HG03521 (cell line): ENCODE data around the gene FREM2.

Source experiments
- ATAC-seq: cut with Tn5 transposase; IDR thresholded peaks from one replicate; pipeline ENCODE4 v1.9.1; 2021; ENCODE audit warnings: mild to moderate bottlenecking, moderate library complexity; ENCODE audit not compliant: unreplicated experiment

Gene FREM2

GRCh38 chr13:38686577-38687245 lies at the start of gene FREM2:
Gene FREM2, plus strand, starts transcription at chr13:38687077. Its CDS starts 268 bp downstream, at chr13:38687345.
- no peak for ATAC-seq

GRCh38 chr13:38637576-38637975 lies 49.3 kb upstream of the FREM2 start:
- ATAC-seq, result no peak

GRCh38 chr13:38641164-38641948 lies 45.5 kb upstream of the FREM2 start:
- ATAC-seq, result no peak

GRCh38 chr13:38647312-38647711 lies 39.6 kb upstream of the FREM2 start:
- ATAC-seq, result no peak

- ATAC-seq, result no peak
Measured at GRCh38 chr13:38648912-38649311, 38.0 kb upstream of the FREM2 start.

- ATAC-seq, result no peak
Measured at GRCh38 chr13:38656699-38657098, 30.2 kb upstream of the FREM2 start.

- no peak for ATAC-seq
Measured at GRCh38 chr13:38657191-38657590, 29.7 kb upstream of the FREM2 start.

- ATAC-seq, result no peak
Measured at GRCh38 chr13:38658906-38659305, 28.0 kb upstream of the FREM2 start.

GRCh38 chr13:38661010-38661675 lies 25.7 kb upstream of the FREM2 start:
- ATAC-seq, result no peak

- no peak for ATAC-seq
Measured at GRCh38 chr13:38662362-38662761, 24.5 kb upstream of the FREM2 start.

GRCh38 chr13:38664906-38665305 lies 22.0 kb upstream of the FREM2 start:
- ATAC-seq, result no peak

GRCh38 chr13:38667526-38668109 lies 19.3 kb upstream of the FREM2 start:
- ATAC-seq, result no peak

- no peak for ATAC-seq
Measured at GRCh38 chr13:38669234-38669964, 17.5 kb upstream of the FREM2 start.

GRCh38 chr13:38670627-38671026 lies 16.2 kb upstream of the FREM2 start:
- no peak for ATAC-seq

GRCh38 chr13:38671980-38672379 lies 14.9 kb upstream of the FREM2 start:
- ATAC-seq, result no peak

- ATAC-seq, result no peak
Measured at GRCh38 chr13:38674208-38674607, 12.7 kb upstream of the FREM2 start.

- ATAC-seq, result no peak
Measured at GRCh38 chr13:38680912-38681311, 6.0 kb upstream of the FREM2 start.

GRCh38 chr13:38684714-38685113 lies 2.2 kb upstream of the FREM2 start:
- ATAC-seq, result no peak

- no peak for ATAC-seq
Measured at GRCh38 chr13:38685431-38685830, 1.4 kb upstream of the FREM2 start.

- ATAC-seq, result no peak
Measured at GRCh38 chr13:38685974-38686576, 802 bp upstream of the FREM2 start.
